ACC112 (cell line): ENCODE data around the gene KLF7.

Experiments
- H2AFZ ChIP-seq: fragments of 200-600 bp; sonication (generic); one replicate; pipeline ENCODE4 v1.6.0; 2017; ENCODE audit warnings: antibody characterized with exemption, low read length; ENCODE audit not compliant: unreplicated experiment
- H3K27ac ChIP-seq: fragments of 200-600 bp; sonication (generic); 2 replicates; pipeline ENCODE4 v1.5.1; 2014; ENCODE audit warnings: low read depth, mild to moderate bottlenecking, antibody characterized with exemption, low read length, moderate library complexity
- H3K27me3 ChIP-seq: fragments of 200-600 bp; sonication (generic); 2 replicates; pipeline ENCODE4 v1.6.1; 2014; ENCODE audit warnings: mild to moderate bottlenecking, antibody characterized with exemption, low read length, moderate library complexity, mixed read lengths; ENCODE audit not compliant: insufficient read depth
- H3K36me3 ChIP-seq: fragments of 200-600 bp; sonication (generic); 2 replicates; pipeline ENCODE4 v1.6.1; 2016; ENCODE audit warnings: mild to moderate bottlenecking, antibody characterized with exemption, low read length, moderate library complexity, mixed read lengths; ENCODE audit not compliant: insufficient read depth
- H3K4me1 ChIP-seq: fragments of 200-600 bp; sonication (generic); one replicate; pipeline ENCODE4 v1.6.1; 2016; ENCODE audit warnings: low read length, mixed read lengths; ENCODE audit not compliant: insufficient read depth, unreplicated experiment, control insufficient read depth
- H3K4me3 ChIP-seq: fragments of 200-600 bp; sonication (generic); 2 replicates; pipeline ENCODE4 v1.5.1; 2014; ENCODE audit warnings: mild to moderate bottlenecking, low read depth, low read length
- H3K79me2 ChIP-seq: fragments of 200-600 bp; sonication (generic); one replicate; pipeline ENCODE4 v1.6.0; 2016; ENCODE audit warnings: low read length; ENCODE audit not compliant: control insufficient read depth, unreplicated experiment, insufficient read depth

The KLF7 gene

GRCh38 chr2:207085110-207085509 is 80.6 kb downstream of the KLF7 start:
- Histone ChIP-seq H3K4me3 (no peak overlapping the region), H2AFZ (no peak overlapping the region), H3K27ac (no peak overlapping the region), H3K36me3 (peaks cover 79% of the 10 kb centered on the region), H3K27me3 (no peaks in the 10 kb centered on the region), H3K79me2 (peaks cover 59% of the 10 kb centered on the region), H3K4me1 (no peaks in the 10 kb centered on the region)

GRCh38 chr2:207083361-207084110 is 82.2 kb downstream of the KLF7 start:
- Histone ChIP-seq H3K4me1 (no peaks in the 10 kb centered on the region), H3K36me3 (peaks cover 87% of the 10 kb centered on the region), H3K27me3 (no peaks in the 10 kb centered on the region), H2AFZ (no peak overlapping the region), H3K27ac (peak overlapping the region; percentile 9; the same call in 1 of the 2 replicates), H3K79me2 (peaks cover 46% of the 10 kb centered on the region), H3K4me3 (no peak overlapping the region)

GRCh38 chr2:207082619-207083018 is 83.1 kb downstream of the KLF7 start:
- no peak overlapping the region for H2AFZ ChIP-seq
- H3K4me1 ChIP-seq = no peaks in the 10 kb centered on the region
- no peak overlapping the region for H3K4me3 ChIP-seq
- peaks cover 87% of the 10 kb centered on the region for H3K36me3 ChIP-seq
- H3K27me3 ChIP-seq = no peaks in the 10 kb centered on the region
- no peak overlapping the region for H3K27ac ChIP-seq
- H3K79me2 ChIP-seq = peaks cover 38% of the 10 kb centered on the region

- Histone ChIP-seq H3K79me2 (no peaks in the 10 kb centered on the region), H3K4me3 (no peak overlapping the region), H3K27me3 (no peaks in the 10 kb centered on the region)
Measured at GRCh38 chr2:207078186-207078798, 87.5 kb downstream of the KLF7 start.

GRCh38 chr2:207077266-207077665 is 88.5 kb downstream of the KLF7 start:
- Histone ChIP-seq H3K36me3 (peaks cover 38% of the 10 kb centered on the region), H2AFZ (no peak overlapping the region), H3K27ac (no peak overlapping the region), H3K79me2 (no peaks in the 10 kb centered on the region), H3K4me1 (peaks cover 18% of the 10 kb centered on the region), H3K27me3 (no peaks in the 10 kb centered on the region), H3K4me3 (no peak overlapping the region)

More at GRCh38 chr2:207078186-207078798, 87.5 kb downstream of the KLF7 start:
- Histone ChIP-seq H3K4me1 (peaks cover 18% of the 10 kb centered on the region), H3K27ac (no peak overlapping the region), H3K36me3 (peaks cover 47% of the 10 kb centered on the region), H2AFZ (no peak overlapping the region)

- no peak overlapping the region for H3K27ac ChIP-seq
- H3K36me3 ChIP-seq = peaks cover 21% of the 10 kb centered on the region
- H3K4me3 ChIP-seq = no peak overlapping the region
Measured at GRCh38 chr2:207075456-207075855, 90.3 kb downstream of the KLF7 start.

GRCh38 chr2:207073801-207074678 is 91.7 kb downstream of the KLF7 start:
- Histone ChIP-seq H2AFZ (no peak overlapping the region), H3K4me1 (peaks cover 18% of the 10 kb centered on the region), H3K4me3 (no peak overlapping the region), H3K27ac (no peak overlapping the region), H3K27me3 (no peaks in the 10 kb centered on the region), H3K79me2 (no peaks in the 10 kb centered on the region), H3K36me3 (0 out of 2 replicates have a peak, but pooled peaks cover 10% of the 10 kb centered on the region)

More at GRCh38 chr2:207075456-207075855, 90.3 kb downstream of the KLF7 start:
- H2AFZ ChIP-seq = no peak overlapping the region
- H3K4me1 ChIP-seq = peaks cover 18% of the 10 kb centered on the region
- no peaks in the 10 kb centered on the region for H3K79me2 ChIP-seq
- no peaks in the 10 kb centered on the region for H3K27me3 ChIP-seq

GRCh38 chr2:207073412-207073800 is 92.3 kb downstream of the KLF7 start:
- H3K27me3 ChIP-seq = no peaks in the 10 kb centered on the region
- H3K4me1 ChIP-seq = peaks cover 18% of the 10 kb centered on the region
- H3K79me2 ChIP-seq = no peaks in the 10 kb centered on the region
- H3K27ac ChIP-seq = no peak overlapping the region
- H2AFZ ChIP-seq = no peak overlapping the region
- no peak overlapping the region for H3K4me3 ChIP-seq
- H3K36me3 ChIP-seq = 0 out of 2 replicates have a peak, but pooled peaks cover 8% of the 10 kb centered on the region

GRCh38 chr2:207072571-207072970 is 93.2 kb downstream of the KLF7 start:
- Histone ChIP-seq H3K79me2 (no peaks in the 10 kb centered on the region), H3K27me3 (no peaks in the 10 kb centered on the region), H3K4me3 (no peak overlapping the region), H3K36me3 (no peaks in the 10 kb centered on the region), H3K27ac (no peak overlapping the region), H2AFZ (no peak overlapping the region), H3K4me1 (peaks cover 18% of the 10 kb centered on the region)

- Histone ChIP-seq H3K4me3 (no peak overlapping the region), H3K27ac (no peak overlapping the region), H3K4me1 (peaks cover 18% of the 10 kb centered on the region), H3K79me2 (no peaks in the 10 kb centered on the region), H2AFZ (no peak overlapping the region), H3K27me3 (no peaks in the 10 kb centered on the region), H3K36me3 (no peaks in the 10 kb centered on the region)
Measured at GRCh38 chr2:207071820-207072219, 93.9 kb downstream of the KLF7 start.
